Astrocyte (in vitro differentiated cells and primary cell): ENCODE measurements around the gene VIPR1. TPM values are rescaled to one million over a fixed set of nuclear protein-coding genes. Genes with fewer than 3 reads are reported as not detected.

Experiments
- DNase-seq: peaks from one replicate; pipeline ENCODE4 v3.0.0-alpha.2; 2010; ENCODE audit warnings: low read depth
- FAIRE-seq: peaks from 2 replicates; lab custom pipeline; 2011; peaks lifted over from hg19 to GRCh38; lab: Jason Lieb, UNC
- H2AFZ ChIP-seq: 2 replicates; pipeline ENCODE4 v1.6.0; 2012; ENCODE audit warnings: low read depth, low read length, inconsistent platforms
- H3K27ac ChIP-seq: 2 replicates; pipeline ENCODE4 v1.5.1; 2011; ENCODE audit warnings: low read depth, low read length, inconsistent platforms
- H3K27me3 ChIP-seq: 2 replicates; pipeline ENCODE4 v1.6.0; 2011; ENCODE audit warnings: low read length, inconsistent platforms; ENCODE audit not compliant: insufficient read depth
- H3K36me3 ChIP-seq: 2 replicates; pipeline ENCODE4 v1.5.1; 2011; ENCODE audit warnings: low read length, inconsistent platforms; ENCODE audit not compliant: insufficient read depth
- H3K4me1 ChIP-seq: 2 replicates; pipeline ENCODE4 v1.5.1; 2011; ENCODE audit warnings: low read length, inconsistent platforms; ENCODE audit not compliant: insufficient read depth
- H3K4me2 ChIP-seq: 2 replicates; pipeline ENCODE4 v1.6.0; 2012; ENCODE audit warnings: low read length, inconsistent platforms
- H3K4me3 ChIP-seq: 2 replicates; pipeline ENCODE4 v1.5.1; 2011; ENCODE audit warnings: low read depth, mild to moderate bottlenecking, low read length, inconsistent platforms; ENCODE audit not compliant: insufficient read depth
- H3K79me2 ChIP-seq: 2 replicates; pipeline ENCODE4 v1.6.0; 2012; ENCODE audit warnings: mild to moderate bottlenecking, low read length, inconsistent platforms; ENCODE audit not compliant: insufficient read depth
- H3K9ac ChIP-seq: 2 replicates; pipeline ENCODE4 v1.6.0; 2012; ENCODE audit warnings: mild to moderate bottlenecking, low read length, inconsistent platforms
- H3K9me3 ChIP-seq: 2 replicates; pipeline ENCODE4 v1.5.1; 2012; ENCODE audit warnings: low read depth, mild to moderate bottlenecking, low read length, inconsistent platforms; ENCODE audit not compliant: insufficient read depth
- H4K20me1 ChIP-seq: 2 replicates; pipeline ENCODE4 v1.6.0; 2012; ENCODE audit warnings: low read length, inconsistent platforms; ENCODE audit not compliant: insufficient read depth
- H3K27ac Mint-ChIP-seq: one replicate; pipeline ENCODE4 v1.8.0; 2021; ENCODE audit warnings: mild to moderate bottlenecking, mixed read lengths; ENCODE audit not compliant: unreplicated experiment
- H3K27me3 Mint-ChIP-seq: one replicate; pipeline ENCODE4 v1.8.0; 2021; ENCODE audit warnings: low read depth, mixed read lengths; ENCODE audit not compliant: unreplicated experiment
- H3K36me3 Mint-ChIP-seq: one replicate; pipeline ENCODE4 v1.8.0; 2021; ENCODE audit warnings: low read depth, mixed read lengths; ENCODE audit not compliant: unreplicated experiment
- H3K4me1 Mint-ChIP-seq: one replicate; pipeline ENCODE4 v1.8.0; 2021; ENCODE audit warnings: low read depth, mixed read lengths; ENCODE audit not compliant: unreplicated experiment
- H3K4me3 Mint-ChIP-seq: one replicate; pipeline ENCODE4 v1.8.0; 2021; ENCODE audit warnings: mild to moderate bottlenecking, moderate library complexity, mixed read lengths; ENCODE audit not compliant: unreplicated experiment
- H3K9me3 Mint-ChIP-seq: one replicate; pipeline ENCODE4 v1.8.0; 2021; ENCODE audit warnings: mild to moderate bottlenecking, mixed read lengths; ENCODE audit not compliant: unreplicated experiment
- EZH2 ChIP-seq: IDR thresholded peaks from 2 replicates; pipeline ENCODE4 v1.6.1; 2012; ENCODE audit warnings: mild to moderate bottlenecking, low read length, inconsistent platforms; ENCODE audit not compliant: insufficient read depth
- total RNA-seq: library from RNA; stranded (reverse); gene quantifications from 2 replicates; pipeline ENCODE4 v1.2.1, GENCODE V29; 2021
- TF ChIP-seq, protein P1 (sequence below): IDR thresholded peaks from 2 replicates; pipeline ENCODE4 v1.5.1; 2011; ENCODE audit warnings: low read depth, mild to moderate bottlenecking, inconsistent platforms, low read length, moderate library complexity; ENCODE audit not compliant: insufficient read depth

The VIPR1 gene
- total RNA-seq, 1 donor from 2014 or later = 0.68 TPM

DNA sequence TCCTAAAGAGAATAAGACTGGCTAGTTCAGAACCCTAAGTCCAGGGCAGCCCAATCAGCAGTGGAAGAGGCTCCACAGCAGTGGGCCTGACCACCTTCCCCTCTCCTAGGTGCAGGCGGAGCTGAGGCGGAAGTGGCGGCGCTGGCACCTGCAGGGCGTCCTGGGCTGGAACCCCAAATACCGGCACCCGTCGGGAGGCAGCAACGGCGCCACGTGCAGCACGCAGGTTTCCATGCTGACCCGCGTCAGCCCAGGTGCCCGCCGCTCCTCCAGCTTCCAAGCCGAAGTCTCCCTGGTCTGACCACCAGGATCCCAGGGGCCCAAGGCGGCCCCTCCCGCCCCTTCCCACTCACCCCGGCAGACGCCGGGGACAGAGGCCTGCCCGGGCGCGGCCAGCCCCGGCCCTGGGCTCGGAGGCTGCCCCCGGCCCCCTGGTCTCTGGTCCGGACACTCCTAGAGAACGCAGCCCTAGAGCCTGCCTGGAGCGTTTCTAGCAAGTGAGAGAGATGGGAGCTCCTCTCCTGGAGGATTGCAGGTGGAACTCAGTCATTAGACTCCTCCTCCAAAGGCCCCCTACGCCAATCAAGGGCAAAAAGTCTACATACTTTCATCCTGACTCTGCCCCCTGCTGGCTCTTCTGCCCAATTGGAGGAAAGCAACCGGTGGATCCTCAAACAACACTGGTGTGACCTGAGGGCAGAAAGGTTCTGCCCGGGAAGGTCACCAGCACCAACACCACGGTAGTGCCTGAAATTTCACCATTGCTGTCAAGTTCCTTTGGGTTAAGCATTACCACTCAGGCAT lies 33.7 kb downstream of the VIPR1 start:
- peaks cover 13% of the 10 kb centered on the region for H3K4me1 Mint-ChIP-seq
- no peak for TF ChIP-seq EZH2
- TF ChIP-seq, protein P1, sequence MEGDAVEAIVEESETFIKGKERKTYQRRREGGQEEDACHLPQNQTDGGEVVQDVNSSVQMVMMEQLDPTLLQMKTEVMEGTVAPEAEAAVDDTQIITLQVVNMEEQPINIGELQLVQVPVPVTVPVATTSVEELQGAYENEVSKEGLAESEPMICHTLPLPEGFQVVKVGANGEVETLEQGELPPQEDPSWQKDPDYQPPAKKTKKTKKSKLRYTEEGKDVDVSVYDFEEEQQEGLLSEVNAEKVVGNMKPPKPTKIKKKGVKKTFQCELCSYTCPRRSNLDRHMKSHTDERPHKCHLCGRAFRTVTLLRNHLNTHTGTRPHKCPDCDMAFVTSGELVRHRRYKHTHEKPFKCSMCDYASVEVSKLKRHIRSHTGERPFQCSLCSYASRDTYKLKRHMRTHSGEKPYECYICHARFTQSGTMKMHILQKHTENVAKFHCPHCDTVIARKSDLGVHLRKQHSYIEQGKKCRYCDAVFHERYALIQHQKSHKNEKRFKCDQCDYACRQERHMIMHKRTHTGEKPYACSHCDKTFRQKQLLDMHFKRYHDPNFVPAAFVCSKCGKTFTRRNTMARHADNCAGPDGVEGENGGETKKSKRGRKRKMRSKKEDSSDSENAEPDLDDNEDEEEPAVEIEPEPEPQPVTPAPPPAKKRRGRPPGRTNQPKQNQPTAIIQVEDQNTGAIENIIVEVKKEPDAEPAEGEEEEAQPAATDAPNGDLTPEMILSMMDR = peak; percentile 29
- H3K9me3 Mint-ChIP-seq = no peaks in the 10 kb centered on the region
- FAIRE-seq = no peak
- no peak overlapping the region for H3K27ac Mint-ChIP-seq
- Histone ChIP-seq H3K27ac (no peak overlapping the region), H3K79me2 (no peaks in the 10 kb centered on the region), H3K9ac (no peak overlapping the region), H3K4me1 (no peaks in the 10 kb centered on the region), H3K4me2 (no peak overlapping the region), H3K9me3 (no peaks in the 10 kb centered on the region), H2AFZ (no peak overlapping the region), H3K36me3 (no peaks in the 10 kb centered on the region), H3K27me3 (no peaks in the 10 kb centered on the region), H3K4me3 (no peak overlapping the region), H4K20me1 (no peaks in the 10 kb centered on the region)
- no peak for DNase-seq
- no peaks in the 10 kb centered on the region for H3K36me3 Mint-ChIP-seq
- H3K27me3 Mint-ChIP-seq = peaks cover 24% of the 10 kb centered on the region
- H3K4me3 Mint-ChIP-seq = no peak overlapping the region

DNA sequence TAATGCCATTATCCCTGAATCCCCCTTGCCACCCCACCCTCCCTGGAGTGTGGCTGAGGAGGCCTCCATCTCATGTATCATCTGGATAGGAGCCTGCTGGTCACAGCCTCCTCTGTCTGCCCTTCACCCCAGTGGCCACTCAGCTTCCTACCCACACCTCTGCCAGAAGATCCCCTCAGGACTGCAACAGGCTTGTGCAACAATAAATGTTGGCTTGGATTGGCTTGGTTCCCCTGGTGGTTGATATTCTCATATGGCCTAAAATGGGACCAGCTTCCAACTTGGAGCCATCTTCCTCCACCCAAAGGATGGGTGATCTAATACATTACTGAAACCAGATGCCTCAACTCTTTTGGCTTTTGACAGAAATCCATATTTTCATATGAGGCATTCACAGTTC lies 34.9 kb downstream of the VIPR1 start:
- H3K27me3 ChIP-seq = no peaks in the 10 kb centered on the region
- DNase-seq (no peak), FAIRE-seq (no peak)
- no peak overlapping the region for H2AFZ ChIP-seq
- no peak overlapping the region for H3K4me3 ChIP-seq
- H3K79me2 ChIP-seq = no peaks in the 10 kb centered on the region
- H4K20me1 ChIP-seq = no peaks in the 10 kb centered on the region
- Mint-ChIP-seq H3K27ac (no peak overlapping the region), H3K36me3 (no peaks in the 10 kb centered on the region), H3K27me3 (peaks cover 25% of the 10 kb centered on the region), H3K4me1 (peaks cover 12% of the 10 kb centered on the region), H3K9me3 (no peaks in the 10 kb centered on the region), H3K4me3 (no peak overlapping the region)
- H3K27ac ChIP-seq = no peak overlapping the region
- TF ChIP-seq, protein P1 = no peak
- TF ChIP-seq EZH2 = no peak
- no peak overlapping the region for H3K4me2 ChIP-seq
- H3K9ac ChIP-seq = no peak overlapping the region
- H3K4me1 ChIP-seq = no peaks in the 10 kb centered on the region
- no peaks in the 10 kb centered on the region for H3K9me3 ChIP-seq
- H3K36me3 ChIP-seq = no peaks in the 10 kb centered on the region
